PC-9 (cell line): ENCODE data around the gene USP10. TPM values are rescaled to one million over a fixed set of nuclear protein-coding genes. Genes with fewer than 3 reads are reported as not detected.

Experiments
- BruUV-seq: library from RNA; stranded (reverse); fragments of 400-500 nt; replicated peaks from 2 replicates; lab custom pipeline; 2021; lab: Mats Ljungman, UMichigan
- CTCF ChIA-PET: fragments of 300-600 bp; sonication (Branson Sonifier 250); formaldehyde crosslinking; loops from one replicate; lab custom pipeline; 2022; ENCODE audit warnings: antibody characterized with exemption; lab: Charles Lee
- POLR2A ChIA-PET: fragments of 300-600 bp; sonication (Branson Sonifier 250); formaldehyde crosslinking; loops from one replicate; lab custom pipeline; 2022; ENCODE audit warnings: antibody characterized with exemption; ENCODE audit not compliant: unreplicated experiment; lab: Charles Lee
- DNase-seq, 2 experiments: peaks; one replicate each; pipeline versions ENCODE4 v3.0.0 to v3.0.0-alpha.2; 2015 to 2022; ENCODE audit warnings: mixed read lengths in 1 of 2
- H2AFZ ChIP-seq: fragments of 200-600 bp; sonication (generic); 2 replicates; pipeline ENCODE4 v1.8.1; 2017; ENCODE audit warnings: antibody characterized with exemption
- H3F3A ChIP-seq: fragments of 200-600 bp; sonication (generic); 2 replicates; pipeline ENCODE4 v1.8.1; 2017; ENCODE audit warnings: antibody characterized with exemption, mild to moderate bottlenecking, low read depth; ENCODE audit not compliant: insufficient read depth
- H3K27ac ChIP-seq: fragments of 200-600 bp; sonication (generic); 2 replicates; pipeline ENCODE4 v1.6.1; 2016; ENCODE audit warnings: mixed run types
- H3K27me3 ChIP-seq: fragments of 200-600 bp; sonication (generic); 2 replicates; pipeline ENCODE4 v1.6.1; 2016; ENCODE audit warnings: low read depth, mixed run types; ENCODE audit not compliant: insufficient read depth
- H3K36me3 ChIP-seq: fragments of 200-600 bp; sonication (generic); 2 replicates; pipeline ENCODE4 v1.6.1; 2016; ENCODE audit warnings: low read depth, mixed run types
- H3K4me1 ChIP-seq: fragments of 200-600 bp; sonication (generic); replicated peaks from 2 replicates; pipeline ENCODE4 v1.6.1; 2016; ENCODE audit warnings: mixed run types; ENCODE audit not compliant: insufficient read depth
- H3K4me2 ChIP-seq: fragments of 200-600 bp; sonication (generic); 2 replicates; pipeline ENCODE4 v1.6.1; 2017; ENCODE audit warnings: mixed run types
- H3K4me3 ChIP-seq: fragments of 200-600 bp; sonication (generic); 2 replicates; pipeline ENCODE4 v1.6.1; 2016; ENCODE audit warnings: mixed run types
- H3K79me2 ChIP-seq: fragments of 200-600 bp; sonication (generic); 2 replicates; pipeline ENCODE4 v1.6.1; 2017; ENCODE audit warnings: low read depth, mixed run types
- H3K9me2 ChIP-seq: fragments of 200-600 bp; sonication (generic); 2 replicates; pipeline ENCODE4 v1.8.1; 2017; ENCODE audit warnings: mild to moderate bottlenecking; ENCODE audit not compliant: insufficient read depth
- H3K9me3 ChIP-seq: fragments of 200-600 bp; sonication (generic); 2 replicates; pipeline ENCODE4 v1.8.1; 2016; ENCODE audit warnings: low read depth; ENCODE audit not compliant: insufficient read depth
- H4K20me1 ChIP-seq: fragments of 200-600 bp; sonication (generic); 2 replicates; pipeline ENCODE4 v1.8.1; 2017; ENCODE audit not compliant: insufficient read depth
- CTCF ChIP-seq: fragments of 200-600 bp; sonication (generic); conservative IDR thresholded peaks from 2 replicates; pipeline ENCODE4 v1.6.1; 2017; ENCODE audit warnings: mixed run types, antibody characterized with exemption, mild to moderate bottlenecking, moderate library complexity
- EZH2 ChIP-seq: fragments of 200-600 bp; sonication (generic); IDR thresholded peaks from 2 replicates; pipeline ENCODE4 v1.8.0; 2017; ENCODE audit warnings: antibody characterized with exemption, low read depth
- intact Hi-C: fragments of 100-400 bp; cut with micrococcal nuclease; formaldehyde crosslinking; loops from one replicate; pipeline ENCODE4 v1.10.0; 2022; ENCODE audit not compliant: unreplicated experiment
- total RNA-seq: library from RNA; stranded (reverse); gene quantifications from 2 replicates; pipeline ENCODE4 v1.2.3, GENCODE V29; 2021

USP10 gene
- total RNA-seq, 1 experiment from 2014 or later: 109 TPM

GRCh38 chr16:84816485-84816884 is 116.7 kb downstream of the USP10 start:
- Histone ChIP-seq H3K4me3 (no peak overlapping the region), H3F3A (peaks cover 15% of the 10 kb centered on the region; the same call in 1 of the 2 replicates), H3K9me2 (no peaks in the 10 kb centered on the region), H3K4me2 (no peak overlapping the region), H3K4me1 (peaks cover 22% of the 10 kb centered on the region), H3K9me3 (no peaks in the 10 kb centered on the region), H3K27ac (no peak overlapping the region), H4K20me1 (no peaks in the 10 kb centered on the region), H2AFZ (no peak overlapping the region), H3K79me2 (no peaks in the 10 kb centered on the region), H3K27me3 (no peaks in the 10 kb centered on the region), H3K36me3 (no peaks in the 10 kb centered on the region)
- ChIA-PET POLR2A (no interaction called here), CTCF (no interaction called here)
- BruUV-seq: no TSS peak
- no peak for DNase-seq
- no peak for TF ChIP-seq EZH2
- no peak for TF ChIP-seq CTCF
- intact Hi-C loops: loop anchor here (5.0 kb wide), 1 partner anchor 36 kb away; no protein-coding TSS in a partner anchor

GRCh38 chr16:84817206-84817605 is 117.4 kb downstream of the USP10 start:
- H3K27me3 ChIP-seq: no peaks in the 10 kb centered on the region
- no peaks in the 10 kb centered on the region for H3K36me3 ChIP-seq
- no peak overlapping the region for H3K27ac ChIP-seq
- H3K9me2 ChIP-seq: no peaks in the 10 kb centered on the region
- no peaks in the 10 kb centered on the region for H3K9me3 ChIP-seq
- H2AFZ ChIP-seq: no peak overlapping the region
- TF ChIP-seq EZH2: no peak
- TF ChIP-seq CTCF: no peak
- H3K79me2 ChIP-seq: no peaks in the 10 kb centered on the region
- no TSS peak for BruUV-seq
- H3K4me3 ChIP-seq: no peak overlapping the region
- H4K20me1 ChIP-seq: no peaks in the 10 kb centered on the region
- H3K4me2 ChIP-seq: no peak overlapping the region
- DNase-seq: no peak
- CTCF ChIA-PET: no interaction called here
- POLR2A ChIA-PET: no interaction called here
- intact Hi-C loops: loop anchor here (5.0 kb wide), 1 partner anchor 35 kb away; no protein-coding TSS in a partner anchor
- peaks cover 27% of the 10 kb centered on the region for H3K4me1 ChIP-seq
- H3F3A ChIP-seq: peaks cover 15% of the 10 kb centered on the region; the same call in 1 of the 2 replicates

- H3K79me2 ChIP-seq: no peaks in the 10 kb centered on the region
- H3K36me3 ChIP-seq: no peaks in the 10 kb centered on the region
- H3K4me1 ChIP-seq: peaks cover 27% of the 10 kb centered on the region
- ChIA-PET POLR2A (no interaction called here), CTCF (no interaction called here)
- no peak overlapping the region for H2AFZ ChIP-seq
- H3K27ac ChIP-seq: no peak overlapping the region
- H3K9me3 ChIP-seq: no peaks in the 10 kb centered on the region
- no peak for TF ChIP-seq CTCF
- no peak for TF ChIP-seq EZH2
- H4K20me1 ChIP-seq: no peaks in the 10 kb centered on the region
- DNase-seq: no peak
- no peak overlapping the region for H3K4me3 ChIP-seq
- no TSS peak for BruUV-seq
- no peak overlapping the region for H3K4me2 ChIP-seq
- no peaks in the 10 kb centered on the region for H3K9me2 ChIP-seq
- no peaks in the 10 kb centered on the region for H3K27me3 ChIP-seq
- H3F3A ChIP-seq: peaks cover 15% of the 10 kb centered on the region; the same call in 1 of the 2 replicates
- intact Hi-C loops: loop anchor here (5.0 kb wide), 1 partner anchor 35 kb away; no protein-coding TSS in a partner anchor
These were observed 117.8 kb downstream of the USP10 start for GRCh38 chr16:84817613-84818012.
